Measurements from ENCODE around the gene CR1.
"Not testable (repeated sequence)": the region's sequence is repeated elsewhere in the genome, so short reads cannot be mapped to it uniquely, and the experiment has no call there.

Gene CR1

DNA sequence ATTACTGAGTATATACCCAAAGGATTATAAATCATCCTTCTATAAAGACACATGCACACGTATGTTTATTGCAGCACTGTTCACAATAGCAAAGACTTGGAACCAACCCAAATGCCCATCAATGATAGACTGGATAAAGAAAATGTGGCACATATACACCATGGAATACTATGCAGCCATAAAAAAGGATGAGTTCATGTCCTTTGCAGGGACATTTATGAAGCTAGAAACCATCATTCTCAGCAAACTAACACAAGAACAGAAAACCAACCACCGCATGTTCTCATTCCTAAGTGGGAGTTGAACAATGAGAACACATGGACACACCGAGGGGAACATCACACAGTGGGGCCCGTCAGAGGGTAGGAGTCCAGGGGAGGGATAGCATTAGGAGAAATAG is 98.1 kb downstream of the CR1 start:
- H3K27me3 ChIP-seq (ENCODE audit: insufficient read depth, low read length); H3K4me3 ChIP-seq (ENCODE audit: low read length); H3K36me3 ChIP-seq (ENCODE audit: insufficient read depth, low read length); H3K4me1 ChIP-seq (ENCODE audit: insufficient read depth, low read length); H3K9me3 ChIP-seq (ENCODE audit: insufficient read depth, low read depth, low read length); H3K9ac ChIP-seq (ENCODE audit: low read depth, low read length); H3K27ac ChIP-seq (ENCODE audit: low read depth, low read length): not testable (repeated sequence)
- 94% methylated on average over 4 of the region's 4 CpGs for WGBS

DNA sequence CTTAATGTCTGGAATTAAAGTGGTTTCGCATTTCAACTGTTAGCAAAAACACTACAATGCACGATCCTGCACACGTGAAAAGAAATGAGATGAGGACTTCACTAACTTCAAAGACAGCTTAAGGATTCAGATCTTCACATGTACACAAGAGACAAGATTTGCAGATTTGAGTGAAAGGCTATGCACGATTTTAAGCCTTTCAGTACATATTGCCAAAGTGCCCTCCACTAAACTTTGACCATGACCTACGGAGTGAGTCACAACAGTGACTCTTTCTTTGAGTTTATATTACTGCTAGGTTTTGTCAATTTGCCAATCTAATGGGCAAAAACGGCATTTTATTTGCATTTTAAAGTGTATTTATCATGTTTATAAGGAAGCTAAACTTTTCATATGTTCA is 107.8 kb downstream of the CR1 start:
- WGBS, result 90% methylated on average over 6 of the region's 6 CpGs
- no peak overlapping the region for H3K4me3 ChIP-seq (ENCODE audit: low read length)
- no peak overlapping the region for H3K9ac ChIP-seq (ENCODE audit: low read depth, low read length)
- H3K27ac ChIP-seq (ENCODE audit: low read depth, low read length), result no peak overlapping the region
- peaks cover 8% of the 10 kb centered on the region; the same call in 1 of the 2 replicates for H3K4me1 ChIP-seq (ENCODE audit: insufficient read depth, low read length)
- no peaks in the 10 kb centered on the region for H3K27me3 ChIP-seq (ENCODE audit: insufficient read depth, low read length)
- H3K36me3 ChIP-seq (ENCODE audit: insufficient read depth, low read length), result no peaks in the 10 kb centered on the region
- no peaks in the 10 kb centered on the region for H3K9me3 ChIP-seq (ENCODE audit: insufficient read depth, low read depth, low read length)

DNA sequence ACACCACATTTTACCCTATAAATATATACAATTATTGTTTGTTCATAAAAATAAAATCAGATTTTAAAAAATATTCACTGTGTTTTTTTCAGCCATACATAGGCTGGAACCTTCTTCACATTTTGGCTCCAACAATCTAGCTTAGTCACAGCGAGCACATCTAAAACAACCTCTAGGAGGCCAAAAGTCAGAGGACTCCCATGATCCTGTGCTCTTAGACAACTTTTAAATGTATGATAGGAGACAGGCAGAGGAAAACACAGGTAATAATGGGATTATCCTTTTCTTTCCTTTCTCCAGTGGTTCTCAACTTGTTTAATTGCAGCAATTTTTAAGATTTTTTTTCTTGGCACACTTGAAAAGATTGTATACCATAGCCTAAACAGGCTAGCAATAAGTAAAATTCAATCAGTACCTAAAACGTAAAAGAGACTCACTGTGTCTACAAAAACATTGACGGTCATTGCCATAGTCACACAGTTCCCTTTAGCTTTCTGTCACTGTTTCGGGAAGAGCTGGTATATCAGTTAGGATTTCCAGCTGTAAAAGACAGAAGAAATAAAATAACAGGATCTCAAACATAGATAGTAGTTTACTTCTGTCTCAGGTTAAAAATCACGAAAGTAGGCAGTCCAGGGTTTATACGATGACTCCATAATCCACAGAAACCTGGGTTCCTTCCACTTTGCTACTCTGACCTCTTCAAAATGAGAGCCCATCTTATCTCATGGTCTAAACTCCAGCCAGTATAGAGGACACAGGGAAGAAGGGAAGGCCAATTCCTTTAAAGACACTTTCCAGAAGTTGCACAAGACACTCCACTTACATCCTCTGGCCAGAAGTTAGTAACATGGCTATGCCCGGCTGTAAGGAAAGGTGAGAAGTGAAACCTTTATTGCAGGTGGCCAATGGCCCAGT is 109.7 kb downstream of the CR1 start:
- no peaks in the 10 kb centered on the region for H3K9me3 ChIP-seq (ENCODE audit: insufficient read depth, low read depth, low read length)
- 93% methylated on average over 7 of the region's 7 CpGs for WGBS
- no peak overlapping the region for H3K9ac ChIP-seq (ENCODE audit: low read depth, low read length)

DNA sequence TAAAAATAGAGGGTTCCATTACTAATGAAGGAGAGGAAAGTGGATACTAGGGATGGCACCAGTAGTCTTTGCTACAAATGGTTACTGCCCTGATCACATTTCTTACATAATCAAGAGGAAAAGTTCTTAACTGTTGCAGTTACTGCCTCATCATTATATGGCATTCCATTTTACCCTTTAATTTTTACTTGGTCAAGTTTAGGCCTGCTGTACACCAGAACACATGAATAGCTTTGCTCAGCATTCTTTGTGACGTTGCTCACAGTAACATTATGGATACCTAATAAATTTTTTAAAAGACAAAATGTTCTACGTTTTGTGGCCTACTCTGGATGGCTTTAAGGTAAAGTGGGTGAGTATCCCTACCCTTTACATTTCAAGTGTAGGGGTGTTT is 110.4 kb downstream of the CR1 start:
- H3K4me1 ChIP-seq (ENCODE audit: insufficient read depth, low read length), result no peaks in the 10 kb centered on the region
- WGBS, result 100% methylated on average over 1 of the region's 2 CpGs
- no peak overlapping the region for H3K27ac ChIP-seq (ENCODE audit: low read depth, low read length)
- H3K9ac ChIP-seq (ENCODE audit: low read depth, low read length), result no peak overlapping the region
- H3K36me3 ChIP-seq (ENCODE audit: insufficient read depth, low read length), result no peaks in the 10 kb centered on the region
- no peak overlapping the region for H3K4me3 ChIP-seq (ENCODE audit: low read length)
- no peaks in the 10 kb centered on the region for H3K9me3 ChIP-seq (ENCODE audit: insufficient read depth, low read depth, low read length)
- no peaks in the 10 kb centered on the region for H3K27me3 ChIP-seq (ENCODE audit: insufficient read depth, low read length)

More for the DNA sequence above, 109.7 kb downstream of the CR1 start:
- no peak overlapping the region for H3K4me3 ChIP-seq (ENCODE audit: low read length)
- no peaks in the 10 kb centered on the region for H3K27me3 ChIP-seq (ENCODE audit: insufficient read depth, low read length)
- peaks cover 1% of the 10 kb centered on the region; the same call in 1 of the 2 replicates for H3K4me1 ChIP-seq (ENCODE audit: insufficient read depth, low read length)
- no peak overlapping the region for H3K27ac ChIP-seq (ENCODE audit: low read depth, low read length)
- no peaks in the 10 kb centered on the region for H3K36me3 ChIP-seq (ENCODE audit: insufficient read depth, low read length)

DNA sequence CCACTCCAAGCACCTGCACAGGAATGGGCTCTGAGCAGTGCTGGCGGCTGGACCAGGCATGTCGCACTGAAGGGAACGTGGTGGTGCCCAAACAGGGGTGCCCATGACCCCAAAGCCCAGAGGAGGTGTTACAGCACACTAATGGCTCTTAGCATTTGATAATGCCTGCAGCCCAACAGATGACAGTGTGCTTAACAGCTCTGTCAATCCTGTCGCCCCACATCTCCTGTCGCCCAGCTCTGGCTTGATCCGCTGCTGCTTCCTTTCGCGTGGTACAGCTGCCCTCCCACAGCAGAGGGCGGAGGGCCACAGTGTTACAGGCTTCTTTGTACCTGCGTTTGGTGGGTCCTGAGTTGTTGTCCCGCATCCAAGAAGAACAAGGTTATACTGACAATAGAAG is 116.8 kb downstream of the CR1 start:
- no peaks in the 10 kb centered on the region for H3K4me1 ChIP-seq (ENCODE audit: insufficient read depth, low read length)
- H3K27me3 ChIP-seq (ENCODE audit: insufficient read depth, low read length), result no peaks in the 10 kb centered on the region
- H3K27ac ChIP-seq (ENCODE audit: low read depth, low read length), result no peak overlapping the region
- H3K4me3 ChIP-seq (ENCODE audit: low read length), result no peak overlapping the region
- 87% methylated on average over 11 of the region's 11 CpGs for WGBS
- H3K36me3 ChIP-seq (ENCODE audit: insufficient read depth, low read length), result no peaks in the 10 kb centered on the region
- no peak overlapping the region for H3K9ac ChIP-seq (ENCODE audit: low read depth, low read length)
- H3K9me3 ChIP-seq (ENCODE audit: insufficient read depth, low read depth, low read length), result peaks cover 11% of the 10 kb centered on the region

DNA sequence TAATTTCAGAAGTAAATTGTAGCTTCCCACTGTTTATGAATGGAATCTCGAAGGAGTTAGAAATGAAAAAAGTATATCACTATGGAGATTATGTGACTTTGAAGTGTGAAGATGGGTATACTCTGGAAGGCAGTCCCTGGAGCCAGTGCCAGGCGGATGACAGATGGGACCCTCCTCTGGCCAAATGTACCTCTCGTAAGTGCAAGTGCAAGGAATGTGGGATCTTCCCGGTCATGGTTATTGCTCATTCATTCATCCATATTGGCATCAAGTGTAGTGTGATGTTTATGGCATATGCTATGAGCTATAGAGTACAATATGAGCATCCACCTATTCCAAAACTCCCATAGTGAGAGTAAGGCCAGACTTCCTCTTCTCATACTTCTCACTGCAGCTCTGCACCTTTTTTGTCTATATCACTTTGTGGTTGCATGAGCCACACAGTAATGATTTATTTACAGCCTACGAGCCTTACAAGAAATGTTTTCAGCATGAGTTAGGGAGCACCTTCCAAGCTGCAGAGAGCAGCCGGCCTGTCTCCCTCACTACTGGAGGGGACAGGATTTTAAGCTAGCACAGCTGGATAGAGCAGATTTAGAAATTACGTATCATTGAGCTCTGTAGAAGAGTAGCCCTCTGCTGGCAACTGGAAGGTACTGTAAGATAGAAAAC is 124.0 kb downstream of the CR1 start:
- H3K27ac ChIP-seq (ENCODE audit: low read depth, low read length), result no peak overlapping the region
- no peaks in the 10 kb centered on the region for H3K27me3 ChIP-seq (ENCODE audit: insufficient read depth, low read length)
- H3K4me3 ChIP-seq (ENCODE audit: low read length), result no peak overlapping the region
- H3K9ac ChIP-seq (ENCODE audit: low read depth, low read length), result no peak overlapping the region
- no peaks in the 10 kb centered on the region for H3K9me3 ChIP-seq (ENCODE audit: insufficient read depth, low read depth, low read length)
- H3K36me3 ChIP-seq (ENCODE audit: insufficient read depth, low read length), result no peaks in the 10 kb centered on the region
- peaks cover 3% of the 10 kb centered on the region; the same call in 1 of the 2 replicates for H3K4me1 ChIP-seq (ENCODE audit: insufficient read depth, low read length)
- 67% methylated on average over 6 of the region's 7 CpGs for WGBS

DNA sequence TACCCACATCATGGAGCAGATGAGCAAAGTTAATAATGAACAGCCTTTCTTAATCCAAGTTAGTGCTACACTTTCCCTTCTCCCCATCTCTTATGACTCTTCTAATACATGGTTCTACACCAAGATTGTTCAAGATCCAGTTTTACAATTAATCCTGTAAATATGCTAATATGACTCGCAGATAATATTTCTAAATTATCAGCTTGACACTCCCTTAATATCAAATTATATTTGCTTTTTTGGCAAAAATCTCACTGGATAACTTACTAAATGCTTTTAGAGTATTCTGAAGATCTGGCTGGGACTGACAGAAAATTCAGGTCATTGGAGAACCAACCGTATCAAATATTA is 124.6 kb downstream of the CR1 start:
- H3K4me1 ChIP-seq (ENCODE audit: insufficient read depth, low read length), result peaks cover 3% of the 10 kb centered on the region; the same call in 1 of the 2 replicates
- no peak overlapping the region for H3K4me3 ChIP-seq (ENCODE audit: low read length)
- H3K9ac ChIP-seq (ENCODE audit: low read depth, low read length), result no peak overlapping the region
- no peaks in the 10 kb centered on the region for H3K36me3 ChIP-seq (ENCODE audit: insufficient read depth, low read length)
- no peaks in the 10 kb centered on the region; the same call in 1 of the 2 replicates for H3K9me3 ChIP-seq (ENCODE audit: insufficient read depth, low read depth, low read length)
- WGBS, result 100% methylated on average over 1 of the region's 2 CpGs
- no peak overlapping the region for H3K27ac ChIP-seq (ENCODE audit: low read depth, low read length)
- no peaks in the 10 kb centered on the region for H3K27me3 ChIP-seq (ENCODE audit: insufficient read depth, low read length)

DNA sequence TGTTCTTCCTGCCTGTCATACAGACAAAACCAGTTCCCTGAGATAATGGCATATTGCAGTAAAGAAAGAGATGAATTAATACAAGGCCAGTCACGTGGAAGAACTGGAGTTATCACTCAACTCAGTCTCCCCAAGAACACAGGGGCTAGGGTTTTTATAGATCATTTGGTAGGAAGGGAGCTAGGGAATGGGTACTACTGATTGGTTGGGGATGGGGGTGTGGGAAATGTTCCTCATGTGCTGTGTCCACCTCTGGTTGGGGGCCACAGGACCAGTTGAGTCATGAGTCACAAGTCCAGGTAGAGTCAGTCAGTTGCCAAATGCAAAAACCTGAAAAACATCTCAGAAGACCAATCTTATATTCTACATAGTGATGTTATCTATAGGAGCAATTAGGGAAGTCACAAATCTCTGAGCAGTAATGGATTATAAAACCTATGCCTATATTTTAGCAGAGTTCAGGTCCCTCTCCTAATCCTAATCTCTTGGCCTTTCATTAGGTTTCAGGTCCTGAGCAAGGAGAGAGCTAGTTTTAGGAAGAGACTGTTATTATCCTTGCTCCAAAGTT is 129.6 kb downstream of the CR1 start:
- not testable (repeated sequence) for H3K4me1 ChIP-seq (ENCODE audit: insufficient read depth, low read length); H3K9ac ChIP-seq (ENCODE audit: low read depth, low read length); H3K4me3 ChIP-seq (ENCODE audit: low read length); H3K36me3 ChIP-seq (ENCODE audit: insufficient read depth, low read length); H3K27ac ChIP-seq (ENCODE audit: low read depth, low read length); H3K27me3 ChIP-seq (ENCODE audit: insufficient read depth, low read length); H3K9me3 ChIP-seq (ENCODE audit: insufficient read depth, low read depth, low read length)
- WGBS, result no CpG with 5 or more reads among the region's 1 CpG

DNA sequence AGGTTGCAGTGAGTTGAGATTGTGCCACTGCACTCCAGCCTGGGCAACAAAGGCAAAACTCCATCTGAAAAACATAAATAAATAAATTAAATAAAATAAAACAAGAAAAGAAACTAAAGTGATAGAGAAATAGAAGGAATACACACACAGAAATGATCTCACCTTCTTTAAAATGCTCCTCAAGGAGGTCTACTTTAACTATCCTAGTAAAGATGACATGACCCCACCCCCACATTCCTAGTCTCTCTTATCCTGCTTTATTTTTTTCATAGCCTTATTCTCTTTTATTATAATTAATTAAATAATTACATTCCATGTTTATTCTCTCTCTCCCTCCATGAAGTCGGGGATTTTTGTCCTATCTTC is 131.0 kb downstream of the CR1 start:
- Histone ChIP-seq H3K9ac (ENCODE audit: low read depth, low read length) (no peak overlapping the region), H3K36me3 (ENCODE audit: insufficient read depth, low read length) (no peaks in the 10 kb centered on the region), H3K4me1 (ENCODE audit: insufficient read depth, low read length) (peaks cover 19% of the 10 kb centered on the region), H3K4me3 (ENCODE audit: low read length) (no peak overlapping the region), H3K27me3 (ENCODE audit: insufficient read depth, low read length) (no peaks in the 10 kb centered on the region), H3K27ac (ENCODE audit: low read depth, low read length) (no peak overlapping the region), H3K9me3 (ENCODE audit: insufficient read depth, low read depth, low read length) (peaks cover 6% of the 10 kb centered on the region)
- 100% methylated on average over 1 of the region's 1 CpG for WGBS

DNA sequence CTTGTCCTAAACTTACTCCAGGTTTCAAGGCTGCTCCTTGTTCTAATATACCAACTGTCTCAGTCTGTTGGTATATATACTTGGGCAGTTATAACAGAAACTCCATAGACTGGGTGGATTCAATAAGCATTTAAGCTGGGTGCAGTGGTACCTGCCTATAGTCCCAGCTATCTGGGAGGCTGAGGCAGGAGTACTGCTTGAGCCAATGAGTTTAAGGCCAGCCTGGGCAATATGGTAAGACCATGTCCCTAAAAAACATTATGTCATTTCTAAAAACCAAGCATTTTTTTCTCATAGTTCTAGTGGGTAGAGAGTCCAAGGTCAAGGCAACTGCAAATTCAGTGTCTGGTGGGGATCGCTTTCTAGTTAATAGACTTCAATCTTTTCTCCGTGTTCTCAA is 131.5 kb downstream of the CR1 start:
- no peak overlapping the region for H3K4me3 ChIP-seq (ENCODE audit: low read length)
- WGBS, result 98% methylated on average over 2 of the region's 2 CpGs
- no peak overlapping the region for H3K9ac ChIP-seq (ENCODE audit: low read depth, low read length)
- no peaks in the 10 kb centered on the region for H3K27me3 ChIP-seq (ENCODE audit: insufficient read depth, low read length)
- no peak overlapping the region for H3K27ac ChIP-seq (ENCODE audit: low read depth, low read length)
- peaks cover 21% of the 10 kb centered on the region for H3K4me1 ChIP-seq (ENCODE audit: insufficient read depth, low read length)
- peaks cover 6% of the 10 kb centered on the region for H3K9me3 ChIP-seq (ENCODE audit: insufficient read depth, low read depth, low read length)
- H3K36me3 ChIP-seq (ENCODE audit: insufficient read depth, low read length), result no peaks in the 10 kb centered on the region

DNA sequence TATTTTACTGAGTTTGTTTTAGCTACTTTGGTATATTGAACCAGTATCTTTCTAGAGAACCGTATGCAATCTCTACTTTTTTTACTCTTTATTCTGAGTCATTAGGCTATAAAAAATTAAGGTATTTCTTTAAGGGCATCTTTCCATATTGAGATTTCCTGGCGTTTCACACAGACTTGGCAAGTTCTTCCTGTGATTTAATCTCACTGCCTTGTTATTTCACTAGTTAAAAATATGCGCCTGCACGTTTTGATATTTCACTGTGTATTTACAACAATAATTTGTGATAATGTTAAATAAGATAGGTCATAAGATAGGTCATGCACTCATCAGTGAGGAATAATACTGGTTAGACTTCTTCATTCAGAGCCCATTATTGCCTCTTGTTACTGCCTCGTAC is 132.8 kb downstream of the CR1 start:
- Histone ChIP-seq H3K27me3 (ENCODE audit: insufficient read depth, low read length) (no peaks in the 10 kb centered on the region), H3K9ac (ENCODE audit: low read depth, low read length) (no peak overlapping the region), H3K36me3 (ENCODE audit: insufficient read depth, low read length) (no peaks in the 10 kb centered on the region), H3K4me3 (ENCODE audit: low read length) (no peak overlapping the region), H3K9me3 (ENCODE audit: insufficient read depth, low read depth, low read length) (peaks cover 6% of the 10 kb centered on the region), H3K27ac (ENCODE audit: low read depth, low read length) (no peak overlapping the region), H3K4me1 (ENCODE audit: insufficient read depth, low read length) (peaks cover 32% of the 10 kb centered on the region)
- 100% methylated on average over 1 of the region's 5 CpGs for WGBS

Data from HUES64 (cell line).